HL-60 (cell line): Measurements from ENCODE around the gene COL23A1.

Experiments
- CTCF ChIP-seq: IDR thresholded peaks from one replicate; pipeline ENCODE4 v1.5.1; 2011; ENCODE audit warnings: low read length, control low read depth, inconsistent platforms; ENCODE audit not compliant: insufficient read depth
- GABPA ChIP-seq: IDR thresholded peaks from 2 replicates; pipeline ENCODE4 v1.6.1; 2012; ENCODE audit warnings: low read depth

- no peak for TF ChIP-seq CTCF
- no peak for TF ChIP-seq GABPA
Observed at GRCh38 chr5:178366998-178367735, 223.0 kb downstream of the COL23A1 start.
